Measurements from ENCODE around the gene GYG1.

GYG1 gene

DNA sequence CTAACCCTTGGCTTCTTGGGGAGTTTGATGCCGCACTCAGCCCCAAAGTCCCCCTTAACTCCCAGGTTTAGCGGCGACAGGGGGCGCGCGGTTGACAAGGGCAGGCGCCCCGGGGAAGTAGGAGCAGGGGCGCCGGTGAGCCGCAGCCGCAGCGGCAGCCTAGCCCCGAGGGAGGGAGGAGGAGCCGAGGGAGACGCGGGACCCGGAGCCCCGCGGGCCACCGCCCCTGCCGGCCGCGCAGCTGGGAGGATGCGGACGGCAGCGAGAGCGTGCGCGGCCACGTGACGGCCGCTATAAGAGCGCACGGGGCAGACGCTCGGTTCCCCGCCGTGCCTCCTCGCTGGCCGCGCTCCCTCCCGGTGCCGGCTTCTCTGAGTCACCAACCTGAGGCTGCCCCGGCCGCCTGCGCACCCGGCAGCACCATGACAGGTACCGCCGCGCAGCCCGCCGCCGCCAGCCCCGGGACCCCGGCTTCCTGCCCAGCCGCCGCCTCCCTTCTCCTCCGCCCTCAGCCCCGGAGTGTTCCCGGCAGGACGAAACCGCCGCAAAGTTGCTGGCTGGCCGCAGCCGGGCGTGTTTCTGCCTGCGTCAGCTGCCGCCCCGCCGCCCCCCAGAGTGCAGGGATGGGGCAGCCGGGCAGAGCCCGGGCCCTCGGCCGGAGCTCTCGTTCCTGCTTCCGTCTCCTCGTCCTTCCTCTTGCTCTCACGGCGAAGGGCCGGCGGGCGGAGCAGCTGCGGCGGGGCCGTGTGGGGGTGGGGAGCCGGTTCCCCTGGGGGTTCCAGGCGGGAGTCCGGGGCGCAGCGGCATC lies at the start of gene GYG1:
GYG1 (plus strand) TSS at position 322 of the 808 bp plus-strand sequence; CDS start at position 423, 101 bp downstream.
- Mint-ChIP-seq H3K4me1 (peaks cover 29% of the 10 kb centered on the region), H3K4me3 (peak within 1 kb of the TSS; percentile 82 to 90 (median 86))
- TF ChIP-seq, protein P1, sequence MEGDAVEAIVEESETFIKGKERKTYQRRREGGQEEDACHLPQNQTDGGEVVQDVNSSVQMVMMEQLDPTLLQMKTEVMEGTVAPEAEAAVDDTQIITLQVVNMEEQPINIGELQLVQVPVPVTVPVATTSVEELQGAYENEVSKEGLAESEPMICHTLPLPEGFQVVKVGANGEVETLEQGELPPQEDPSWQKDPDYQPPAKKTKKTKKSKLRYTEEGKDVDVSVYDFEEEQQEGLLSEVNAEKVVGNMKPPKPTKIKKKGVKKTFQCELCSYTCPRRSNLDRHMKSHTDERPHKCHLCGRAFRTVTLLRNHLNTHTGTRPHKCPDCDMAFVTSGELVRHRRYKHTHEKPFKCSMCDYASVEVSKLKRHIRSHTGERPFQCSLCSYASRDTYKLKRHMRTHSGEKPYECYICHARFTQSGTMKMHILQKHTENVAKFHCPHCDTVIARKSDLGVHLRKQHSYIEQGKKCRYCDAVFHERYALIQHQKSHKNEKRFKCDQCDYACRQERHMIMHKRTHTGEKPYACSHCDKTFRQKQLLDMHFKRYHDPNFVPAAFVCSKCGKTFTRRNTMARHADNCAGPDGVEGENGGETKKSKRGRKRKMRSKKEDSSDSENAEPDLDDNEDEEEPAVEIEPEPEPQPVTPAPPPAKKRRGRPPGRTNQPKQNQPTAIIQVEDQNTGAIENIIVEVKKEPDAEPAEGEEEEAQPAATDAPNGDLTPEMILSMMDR (IDR thresholded peaks at IDR 0.05; ENCODE audit: unreplicated experiment in 3 of 3), result peak in 1 of 3 experiments; percentile 8

DNA sequence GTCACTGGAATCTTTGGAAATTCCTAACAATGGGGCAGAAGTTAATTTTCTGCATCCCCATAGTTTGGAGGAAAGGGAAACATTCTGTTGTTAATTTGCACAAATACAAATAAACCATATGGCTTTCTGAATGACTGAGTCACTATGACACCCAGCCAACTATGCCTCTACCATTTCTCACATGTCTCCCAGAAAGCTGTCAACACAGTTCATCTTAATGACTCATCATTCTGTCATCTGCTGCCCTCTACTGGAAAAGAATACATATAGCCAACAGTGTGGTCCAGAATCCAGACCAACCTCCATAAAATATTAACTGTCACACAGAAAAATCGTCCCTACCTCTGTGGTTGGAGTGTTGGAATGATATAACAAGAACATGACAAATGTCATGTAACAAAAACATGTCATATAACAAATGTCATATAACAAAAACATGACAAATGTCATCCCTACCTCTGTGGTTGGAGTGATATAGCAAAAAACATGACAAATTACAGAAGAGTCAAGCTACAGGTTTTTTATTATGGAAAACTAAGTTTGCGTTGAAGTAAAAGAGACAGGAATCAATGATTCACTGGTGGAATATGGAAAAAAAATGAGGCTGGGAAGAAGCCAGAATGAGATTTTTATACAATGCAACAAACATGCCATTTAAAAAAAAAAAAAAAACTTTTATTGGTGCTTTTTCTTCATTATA lies 47.7 kb upstream of the GYG1 start:
- H3K36me3 Mint-ChIP-seq (ENCODE audit: low read depth), result no peaks in the 10 kb centered on the region
- H3K4me3 Mint-ChIP-seq, result no peak overlapping the region
- H3K9me3 Mint-ChIP-seq, result no peaks in the 10 kb centered on the region
- peaks cover 9% of the 10 kb centered on the region for H3K4me1 Mint-ChIP-seq
- TF ChIP-seq, protein P1 (IDR thresholded peaks at IDR 0.05; ENCODE audit: unreplicated experiment in 3 of 3), result peak; percentile 80 to 84 (median 82)
- no peaks in the 10 kb centered on the region for H3K27me3 Mint-ChIP-seq (ENCODE audit: low read depth)
- no peak overlapping the region for H3K27ac Mint-ChIP-seq

More for the DNA sequence above, at the start of gene GYG1:
- Mint-ChIP-seq H3K9me3 (no peaks in the 10 kb centered on the region), H3K27me3 (ENCODE audit: low read depth) (peaks cover 7% of the 10 kb centered on the region), H3K36me3 (ENCODE audit: low read depth) (peaks cover 5% of the 10 kb centered on the region), H3K27ac (peak within 1 kb of the TSS; percentile 59 to 82 (median 65))

DNA sequence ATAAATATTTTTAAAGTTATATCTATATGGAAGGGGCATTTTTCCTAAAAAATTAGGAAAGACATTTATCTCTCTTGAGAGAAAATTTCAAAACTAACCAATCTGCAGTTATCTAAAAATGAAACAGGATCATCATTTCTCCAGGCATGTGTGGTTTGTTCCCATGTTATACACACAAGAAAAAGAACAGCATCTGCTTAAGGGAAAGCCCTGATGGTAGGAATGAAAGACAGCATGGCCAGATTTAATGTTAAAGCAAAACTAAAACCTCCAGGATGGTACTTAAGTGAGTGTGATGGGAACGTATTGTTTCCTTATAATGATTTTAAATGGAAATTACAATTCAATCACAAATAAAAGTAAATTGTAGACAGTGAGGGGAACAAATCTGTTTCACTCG lies 46.2 kb upstream of the GYG1 start:
- no peak overlapping the region for H3K4me3 Mint-ChIP-seq
- no peak overlapping the region for H3K27ac Mint-ChIP-seq
- H3K27me3 Mint-ChIP-seq (ENCODE audit: low read depth), result no peaks in the 10 kb centered on the region
- no peaks in the 10 kb centered on the region for H3K36me3 Mint-ChIP-seq (ENCODE audit: low read depth)
- no peaks in the 10 kb centered on the region for H3K9me3 Mint-ChIP-seq
- TF ChIP-seq, protein P1 (IDR thresholded peaks at IDR 0.05; ENCODE audit: unreplicated experiment in 3 of 3), result no peak
- H3K4me1 Mint-ChIP-seq, result peaks cover 13% of the 10 kb centered on the region

DNA sequence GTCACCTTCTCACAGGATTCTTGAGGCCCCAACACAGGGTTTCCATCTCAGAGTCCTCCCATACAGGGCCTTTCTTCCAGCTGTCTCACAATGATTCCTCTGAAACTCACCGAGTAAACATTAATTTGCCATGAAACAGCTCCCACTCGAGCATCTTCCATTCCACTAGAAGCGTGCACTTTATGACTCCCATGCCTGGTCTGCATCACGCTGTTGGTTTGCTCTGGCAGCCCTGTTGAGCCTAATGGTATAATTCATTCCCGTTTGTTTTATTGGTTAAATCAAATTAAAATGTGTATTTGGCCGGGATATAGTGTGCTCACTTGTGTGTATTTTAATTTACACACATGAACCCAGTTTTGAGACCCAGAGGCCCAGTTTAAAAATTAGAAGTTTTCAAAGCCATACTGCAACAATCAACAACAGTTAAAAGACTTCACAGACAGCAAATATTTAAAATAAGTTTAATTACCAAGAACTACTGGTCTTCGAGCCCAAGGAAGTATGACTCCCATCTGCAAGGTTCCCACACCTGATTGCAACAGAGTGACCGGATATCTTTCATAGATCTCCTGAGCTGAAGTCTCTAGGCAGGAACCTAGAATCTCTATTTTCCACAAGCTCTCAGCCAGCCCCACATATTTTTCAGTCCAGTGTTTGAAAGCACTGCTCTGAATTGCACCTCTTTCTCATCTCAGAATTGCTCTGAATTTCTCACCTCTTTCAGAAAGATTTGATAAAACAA lies 42.3 kb upstream of the GYG1 start:
- H3K4me1 Mint-ChIP-seq, result peaks cover 9% of the 10 kb centered on the region
- no peaks in the 10 kb centered on the region for H3K27me3 Mint-ChIP-seq (ENCODE audit: low read depth)
- no peaks in the 10 kb centered on the region for H3K9me3 Mint-ChIP-seq
- TF ChIP-seq, protein P1 (IDR thresholded peaks at IDR 0.05; ENCODE audit: unreplicated experiment in 3 of 3), result no peak
- no peaks in the 10 kb centered on the region for H3K36me3 Mint-ChIP-seq (ENCODE audit: low read depth)
- no peak overlapping the region for H3K4me3 Mint-ChIP-seq
- H3K27ac Mint-ChIP-seq, result peak overlapping the region in 2 of 3 experiments; percentile 69 to 80

DNA sequence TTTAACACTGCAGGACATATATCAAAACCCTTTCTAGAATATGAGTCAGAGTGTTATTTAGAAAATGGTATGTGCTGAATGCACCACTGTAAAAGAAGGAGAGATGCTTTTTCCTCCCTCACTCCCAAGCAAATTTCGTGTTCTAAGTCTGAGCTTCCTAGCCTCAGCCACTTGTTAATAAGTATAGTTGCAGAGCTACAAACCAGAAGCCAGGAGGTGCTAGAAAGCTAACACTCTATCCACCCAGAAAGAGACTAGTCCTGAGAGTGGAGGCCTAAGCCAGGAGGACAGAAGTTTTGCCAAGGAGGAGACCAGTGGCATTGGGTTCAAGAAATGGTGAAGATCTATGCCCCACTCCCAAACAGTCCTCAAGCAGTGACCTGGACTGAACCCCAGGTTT lies 40.5 kb upstream of the GYG1 start:
- Mint-ChIP-seq H3K27me3 (ENCODE audit: low read depth) (no peaks in the 10 kb centered on the region), H3K4me3 (no peak overlapping the region), H3K36me3 (ENCODE audit: low read depth) (no peaks in the 10 kb centered on the region), H3K9me3 (no peaks in the 10 kb centered on the region), H3K27ac (no peak overlapping the region), H3K4me1 (peaks cover 16% of the 10 kb centered on the region)
- TF ChIP-seq, protein P1 (IDR thresholded peaks at IDR 0.05; ENCODE audit: unreplicated experiment in 3 of 3), result no peak
